ENCODE data around the gene DIP2A. TPM values are rescaled to one million over a fixed set of nuclear protein-coding genes. Genes with fewer than 3 reads are reported as not detected.

Gene DIP2A
- total RNA-seq, 1 donor from 2014 or later = 20.9 TPM

DNA sequence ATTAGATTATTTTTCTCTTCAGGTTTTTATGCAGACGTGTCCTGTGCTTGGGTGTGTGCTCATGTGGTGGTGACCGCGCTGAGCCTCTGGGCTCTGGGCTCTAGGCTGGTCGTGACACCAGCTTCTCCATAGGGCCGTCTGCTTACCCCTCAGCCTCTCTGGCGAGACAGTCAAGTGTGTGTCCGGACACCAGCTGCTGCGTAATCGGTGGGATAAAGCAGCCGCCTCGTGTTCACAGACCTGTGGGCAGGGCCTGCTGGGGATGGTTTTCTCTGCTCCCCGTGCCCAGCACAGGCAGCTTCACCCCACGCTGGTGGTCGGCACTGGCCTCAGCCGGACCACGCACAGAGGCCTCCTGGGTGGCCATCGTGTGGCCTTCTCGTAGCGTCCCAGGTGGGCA is 33.6 kb upstream of the DIP2A start:
- no peak for TF ChIP-seq CTCF (conservative IDR thresholded peaks at IDR 0.05; ENCODE audit: low read depth, low read length)
- no peak overlapping the region for H3K4me3 ChIP-seq (ENCODE audit: low read depth, low read length)
- DNase-seq (ENCODE audit: low read depth) = no peak

DNA sequence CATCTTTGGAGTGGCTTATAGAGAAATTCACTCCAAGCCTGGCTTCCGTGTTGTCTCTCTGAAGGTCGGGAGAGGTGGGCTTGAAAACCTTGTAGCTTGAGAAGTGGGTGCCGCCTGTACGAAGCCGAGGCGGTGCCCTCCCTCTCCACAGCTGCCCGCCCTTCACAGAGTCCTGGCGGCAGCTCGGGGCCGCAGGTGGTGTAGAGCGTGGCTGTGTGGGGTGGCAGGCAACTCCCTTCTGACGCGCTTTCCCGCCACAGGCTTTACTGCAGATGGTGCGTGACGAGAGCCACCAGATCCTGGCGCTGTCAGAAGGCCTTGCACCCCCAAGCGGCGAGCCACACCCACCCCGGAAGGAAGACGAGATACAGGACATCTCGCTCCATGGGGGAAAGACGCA is 33.1 kb upstream of the DIP2A start:
- H3K4me3 ChIP-seq (ENCODE audit: low read depth, low read length) = no peak overlapping the region
- TF ChIP-seq CTCF (conservative IDR thresholded peaks at IDR 0.05; ENCODE audit: low read depth, low read length) = no peak
- no peak for DNase-seq (ENCODE audit: low read depth)

DNA sequence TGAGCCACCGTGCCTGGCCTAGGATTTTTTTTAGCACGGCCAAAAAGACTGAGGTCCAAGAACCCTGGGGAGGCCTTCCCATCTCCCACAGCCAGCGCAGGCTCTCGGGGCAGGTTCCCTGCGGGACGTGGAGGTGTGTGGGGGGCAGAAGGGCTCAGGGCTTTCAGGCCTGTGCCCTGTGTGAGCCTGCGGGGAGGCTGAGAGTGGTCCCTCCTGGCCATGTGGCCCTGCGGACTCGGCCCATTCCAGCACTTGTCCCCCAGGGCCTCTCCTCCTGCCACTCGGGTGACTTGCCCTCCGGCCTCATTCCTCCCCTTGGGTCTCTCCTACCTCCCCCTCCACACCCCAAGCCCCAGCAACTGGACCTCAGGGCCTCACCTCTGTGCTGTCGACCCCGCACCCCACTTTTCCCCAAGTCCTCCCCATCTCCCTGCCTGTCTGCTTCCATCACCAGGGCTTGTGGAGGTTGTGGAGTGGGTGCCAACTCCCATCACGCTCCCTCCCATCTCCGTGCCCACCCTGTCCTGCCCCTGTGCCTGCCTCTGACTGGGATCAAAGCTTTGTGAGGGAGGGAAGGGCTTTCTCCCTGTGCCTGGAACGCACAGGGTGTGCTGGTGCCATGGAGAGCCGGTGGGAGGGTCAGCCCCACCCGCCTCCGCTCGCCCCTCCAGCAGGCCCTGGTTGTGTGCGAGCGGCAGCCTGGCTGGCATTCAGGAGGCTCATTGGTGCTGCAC is 32.2 kb upstream of the DIP2A start:
- no peak for DNase-seq (ENCODE audit: low read depth)
- TF ChIP-seq CTCF (conservative IDR thresholded peaks at IDR 0.05; ENCODE audit: low read depth, low read length) = no peak
- H3K4me3 ChIP-seq (ENCODE audit: low read depth, low read length) = no peak overlapping the region

- no peak for TF ChIP-seq CTCF (conservative IDR thresholded peaks at IDR 0.05; ENCODE audit: low read depth, low read length)
- no peak for DNase-seq (ENCODE audit: low read depth)
- H3K4me3 ChIP-seq (ENCODE audit: low read depth, low read length) = no peak overlapping the region
Observed at GRCh38 chr21:46427516-46427915, 31.2 kb upstream of the DIP2A start.

DNA sequence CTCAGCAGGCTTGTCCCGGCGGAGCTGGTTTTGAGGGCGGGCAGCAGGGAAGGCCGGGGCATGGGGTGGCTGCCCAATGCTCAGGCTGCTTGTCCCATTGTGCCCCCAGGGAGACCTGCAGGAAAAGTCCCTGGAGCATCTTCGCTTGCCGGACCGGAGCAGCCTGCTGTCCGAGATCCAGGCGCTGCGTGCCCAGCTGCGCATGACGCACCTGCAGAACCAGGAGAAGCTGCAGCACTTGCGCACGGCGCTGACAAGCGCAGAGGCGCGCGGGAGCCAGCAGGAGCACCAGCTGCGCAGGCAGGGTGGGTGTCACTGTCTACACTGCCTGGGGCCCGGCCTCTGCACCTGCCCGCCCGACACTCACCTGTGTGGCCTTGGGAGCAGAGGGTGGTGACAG is 30.4 kb upstream of the DIP2A start:
- no peak for DNase-seq (ENCODE audit: low read depth)
- TF ChIP-seq CTCF (conservative IDR thresholded peaks at IDR 0.05; ENCODE audit: low read depth, low read length) = no peak

GRCh38 chr21:46428987-46429710 is 29.5 kb upstream of the DIP2A start:
- DNase-seq (ENCODE audit: low read depth) = no peak
- H3K4me3 ChIP-seq (ENCODE audit: low read depth, low read length) = no peak overlapping the region
- no peak for TF ChIP-seq CTCF (conservative IDR thresholded peaks at IDR 0.05; ENCODE audit: low read depth, low read length)

More for the DNA sequence above, 30.4 kb upstream of the DIP2A start:
- H3K4me3 ChIP-seq (ENCODE audit: low read depth, low read length) = no peak overlapping the region
